Panc1 (cell line): ENCODE data around the gene INKA1. TPM values are rescaled to one million over a fixed set of nuclear protein-coding genes. Genes with fewer than 3 reads are reported as not detected.

Experiments
- ATAC-seq: fragments of 200-7000 bp; cut with Tn5 transposase; 2 replicates; pipeline ENCODE4 v1.9.1; 2020; ENCODE audit warnings: mild to moderate bottlenecking, moderate library complexity
- BruUV-seq: library from RNA; stranded (reverse); fragments of 400-500 nt; replicated peaks from 2 replicates; lab custom pipeline; 2021; lab: Mats Ljungman, UMichigan
- CTCF ChIA-PET: fragments of 300-600 bp; sonication (Branson Sonifier 250); formaldehyde crosslinking; loops from one replicate; lab custom pipeline; 2022; ENCODE audit warnings: antibody characterized with exemption; lab: Charles Lee
- POLR2A ChIA-PET: fragments of 300-600 bp; sonication (Branson Sonifier 250); formaldehyde crosslinking; loops from one replicate; lab custom pipeline; 2022; ENCODE audit warnings: antibody characterized with exemption; lab: Charles Lee
- DNase-seq: peaks from one replicate; pipeline ENCODE4 v3.0.0-alpha.2; 2010; ENCODE audit warnings: low read depth, low spot score
- H3K27ac ChIP-seq: 2 replicates; pipeline ENCODE4 v1.5.1; 2011; ENCODE audit warnings: mild to moderate bottlenecking, low read length, inconsistent platforms
- H3K27me3 ChIP-seq: fragments of 200-500 bp; sonication (Bioruptor generic); 2 replicates; pipeline ENCODE4 v1.6.0; 2014; ENCODE audit warnings: low read length, inconsistent platforms; ENCODE audit not compliant: control insufficient read depth, insufficient read depth
- H3K36me3 ChIP-seq: fragments of 200-500 bp; sonication (Bioruptor generic); 2 replicates; pipeline ENCODE4 v1.5.1; 2014; ENCODE audit warnings: inconsistent platforms, mild to moderate bottlenecking, low read length, moderate library complexity; ENCODE audit not compliant: control insufficient read depth, insufficient read depth
- H3K4me1 ChIP-seq: 2 replicates; pipeline ENCODE4 v1.5.1; 2011; ENCODE audit warnings: inconsistent platforms, mild to moderate bottlenecking, low read length, moderate library complexity; ENCODE audit not compliant: control insufficient read depth, insufficient read depth
- H3K4me3 ChIP-seq, 2 experiments: 2 replicates each; pipeline ENCODE4 v1.5.1; 2011 to 2012; ENCODE audit warnings: low read depth in 2 of 2, low read length in 2 of 2, mild to moderate bottlenecking in 2 of 2, inconsistent platforms in 1 of 2, moderate library complexity in 1 of 2
- H3K9me3 ChIP-seq: fragments of 200-500 bp; sonication (Bioruptor generic); 2 replicates; pipeline ENCODE4 v1.5.1; 2014; ENCODE audit warnings: low read depth, mild to moderate bottlenecking, inconsistent platforms, low read length, moderate library complexity; ENCODE audit not compliant: control insufficient read depth, insufficient read depth
- POLR2AphosphoS5 ChIP-seq: IDR thresholded peaks from 2 replicates; pipeline ENCODE4 v1.6.1; 2012; ENCODE audit warnings: mild to moderate bottlenecking, low read depth, low read length, moderate library complexity
- SIN3A ChIP-seq: IDR thresholded peaks from 2 replicates; pipeline ENCODE4 v1.6.1; 2012; ENCODE audit warnings: low read depth, mild to moderate bottlenecking, low read length, moderate library complexity, borderline replicate concordance; ENCODE audit not compliant: insufficient read depth
- TCF7L2 ChIP-seq: IDR thresholded peaks from 2 replicates; pipeline ENCODE4 v1.6.1; 2011; ENCODE audit warnings: mild to moderate bottlenecking, low read depth, low read length, inconsistent platforms
- in situ Hi-C: cut with HindIII; loops from 2 replicates; pipeline ENCODE4 v1.10.0; 2016; ENCODE audit warnings: low sequenced_read_pairs, low pct_unique_long_range_greater_than_20kb
- intact Hi-C: fragments of 100-400 bp; cut with micrococcal nuclease; formaldehyde crosslinking; loops from one replicate; pipeline ENCODE4 v1.10.0; 2022; ENCODE audit not compliant: unreplicated experiment
- total RNA-seq: library from RNA; stranded (reverse); gene quantifications from one replicate; pipeline ENCODE4 v1.2.1, GENCODE V29; 2021; ENCODE audit not compliant: unreplicated experiment
- TF ChIP-seq, protein P1 (sequence below): fragments of 450-650 bp; IDR thresholded peaks from 2 replicates; pipeline ENCODE4 v1.5.1; 2017; ENCODE audit warnings: mild to moderate bottlenecking
- TF ChIP-seq, protein P2 (sequence below), 2 experiments: IDR thresholded peaks; 2 replicates each; pipeline ENCODE4 v1.6.1; 2011 to 2012; ENCODE audit warnings: low read depth in 2 of 2, control low read depth in 1 of 2, low read length in 1 of 2, mild to moderate bottlenecking in 1 of 2, moderate library complexity in 1 of 2; ENCODE audit not compliant: insufficient read depth in 1 of 2

INKA1 gene
- total RNA-seq, 1 experiment from 2014 or later = 2.2 TPM

DNA sequence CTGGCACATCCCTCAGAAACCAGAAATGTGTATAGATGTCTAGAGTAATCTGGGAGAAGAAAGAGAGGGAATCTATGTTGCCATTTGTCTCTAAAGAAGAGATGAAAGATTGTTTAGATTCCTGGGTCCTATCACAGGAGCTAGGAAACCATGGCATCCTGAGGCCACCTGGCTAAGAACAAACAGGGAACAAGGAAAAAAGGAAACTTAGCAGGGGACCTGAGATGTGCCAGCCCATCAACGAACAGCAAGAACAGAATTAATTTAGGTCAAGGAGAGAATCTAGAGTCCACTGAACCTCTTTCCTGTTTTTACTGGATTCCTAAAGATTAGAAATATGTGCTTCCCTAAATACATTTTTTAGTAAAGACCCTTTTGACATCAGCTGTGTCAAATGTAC lies 47.0 kb upstream of the INKA1 start:
- H3K27me3 ChIP-seq = no peaks in the 10 kb centered on the region
- intact Hi-C loops (no loop called here), in situ Hi-C loops (no loop called here)
- ChIA-PET CTCF (no interaction called here), POLR2A (no interaction called here)
- no peak overlapping the region for H3K27ac ChIP-seq
- TF ChIP-seq TCF7L2 (no peak), SIN3A (no peak), POLR2AphosphoS5 (no peak)
- TF ChIP-seq, protein P1, sequence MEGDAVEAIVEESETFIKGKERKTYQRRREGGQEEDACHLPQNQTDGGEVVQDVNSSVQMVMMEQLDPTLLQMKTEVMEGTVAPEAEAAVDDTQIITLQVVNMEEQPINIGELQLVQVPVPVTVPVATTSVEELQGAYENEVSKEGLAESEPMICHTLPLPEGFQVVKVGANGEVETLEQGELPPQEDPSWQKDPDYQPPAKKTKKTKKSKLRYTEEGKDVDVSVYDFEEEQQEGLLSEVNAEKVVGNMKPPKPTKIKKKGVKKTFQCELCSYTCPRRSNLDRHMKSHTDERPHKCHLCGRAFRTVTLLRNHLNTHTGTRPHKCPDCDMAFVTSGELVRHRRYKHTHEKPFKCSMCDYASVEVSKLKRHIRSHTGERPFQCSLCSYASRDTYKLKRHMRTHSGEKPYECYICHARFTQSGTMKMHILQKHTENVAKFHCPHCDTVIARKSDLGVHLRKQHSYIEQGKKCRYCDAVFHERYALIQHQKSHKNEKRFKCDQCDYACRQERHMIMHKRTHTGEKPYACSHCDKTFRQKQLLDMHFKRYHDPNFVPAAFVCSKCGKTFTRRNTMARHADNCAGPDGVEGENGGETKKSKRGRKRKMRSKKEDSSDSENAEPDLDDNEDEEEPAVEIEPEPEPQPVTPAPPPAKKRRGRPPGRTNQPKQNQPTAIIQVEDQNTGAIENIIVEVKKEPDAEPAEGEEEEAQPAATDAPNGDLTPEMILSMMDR = no peak
- TF ChIP-seq, protein P2, sequence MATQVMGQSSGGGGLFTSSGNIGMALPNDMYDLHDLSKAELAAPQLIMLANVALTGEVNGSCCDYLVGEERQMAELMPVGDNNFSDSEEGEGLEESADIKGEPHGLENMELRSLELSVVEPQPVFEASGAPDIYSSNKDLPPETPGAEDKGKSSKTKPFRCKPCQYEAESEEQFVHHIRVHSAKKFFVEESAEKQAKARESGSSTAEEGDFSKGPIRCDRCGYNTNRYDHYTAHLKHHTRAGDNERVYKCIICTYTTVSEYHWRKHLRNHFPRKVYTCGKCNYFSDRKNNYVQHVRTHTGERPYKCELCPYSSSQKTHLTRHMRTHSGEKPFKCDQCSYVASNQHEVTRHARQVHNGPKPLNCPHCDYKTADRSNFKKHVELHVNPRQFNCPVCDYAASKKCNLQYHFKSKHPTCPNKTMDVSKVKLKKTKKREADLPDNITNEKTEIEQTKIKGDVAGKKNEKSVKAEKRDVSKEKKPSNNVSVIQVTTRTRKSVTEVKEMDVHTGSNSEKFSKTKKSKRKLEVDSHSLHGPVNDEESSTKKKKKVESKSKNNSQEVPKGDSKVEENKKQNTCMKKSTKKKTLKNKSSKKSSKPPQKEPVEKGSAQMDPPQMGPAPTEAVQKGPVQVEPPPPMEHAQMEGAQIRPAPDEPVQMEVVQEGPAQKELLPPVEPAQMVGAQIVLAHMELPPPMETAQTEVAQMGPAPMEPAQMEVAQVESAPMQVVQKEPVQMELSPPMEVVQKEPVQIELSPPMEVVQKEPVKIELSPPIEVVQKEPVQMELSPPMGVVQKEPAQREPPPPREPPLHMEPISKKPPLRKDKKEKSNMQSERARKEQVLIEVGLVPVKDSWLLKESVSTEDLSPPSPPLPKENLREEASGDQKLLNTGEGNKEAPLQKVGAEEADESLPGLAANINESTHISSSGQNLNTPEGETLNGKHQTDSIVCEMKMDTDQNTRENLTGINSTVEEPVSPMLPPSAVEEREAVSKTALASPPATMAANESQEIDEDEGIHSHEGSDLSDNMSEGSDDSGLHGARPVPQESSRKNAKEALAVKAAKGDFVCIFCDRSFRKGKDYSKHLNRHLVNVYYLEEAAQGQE (IDR thresholded peaks at IDR 0.05; ENCODE audit: insufficient read depth in 1 of 2, low read depth in 2 of 2, low read length in 1 of 2) = no peak
- no peak overlapping the region for H3K4me3 ChIP-seq
- DNase-seq (no peak), ATAC-seq (no peak)
- H3K9me3 ChIP-seq = no peaks in the 10 kb centered on the region
- no TSS peak for BruUV-seq
- H3K4me1 ChIP-seq = no peaks in the 10 kb centered on the region
- H3K36me3 ChIP-seq = no peaks in the 10 kb centered on the region

DNA sequence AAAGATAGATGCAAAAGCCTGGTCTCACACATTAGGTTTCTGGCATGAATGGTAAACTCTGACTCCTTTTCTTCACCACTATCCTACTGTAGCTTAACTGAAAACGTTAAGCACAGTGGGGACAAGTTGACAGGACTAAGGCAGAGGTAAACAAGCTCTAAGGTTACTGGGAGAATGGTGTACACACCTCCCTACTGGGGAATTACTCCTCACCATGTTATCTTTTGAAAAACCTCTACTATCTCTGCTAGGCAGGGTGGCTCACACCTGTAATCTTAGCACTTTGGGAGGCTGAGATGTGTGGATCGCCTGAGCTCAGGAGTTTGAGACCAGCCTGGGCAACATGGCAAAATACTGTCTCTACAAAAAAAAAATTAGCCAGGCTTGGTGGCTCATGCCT lies 45.9 kb upstream of the INKA1 start:
- Histone ChIP-seq H3K27ac (no peak overlapping the region), H3K27me3 (no peaks in the 10 kb centered on the region), H3K4me1 (no peaks in the 10 kb centered on the region), H3K9me3 (no peaks in the 10 kb centered on the region), H3K36me3 (no peaks in the 10 kb centered on the region), H3K4me3 (no peak overlapping the region)
- BruUV-seq = no TSS peak
- in situ Hi-C loops (no loop called here), intact Hi-C loops (no loop called here)
- DNase-seq (no peak), ATAC-seq (0 out of 2 replicates have a peak, but pooled peaks have one; percentile 26)
- TF ChIP-seq, protein P2 (IDR thresholded peaks at IDR 0.05; ENCODE audit: insufficient read depth in 1 of 2, low read depth in 2 of 2, low read length in 1 of 2) = no peak
- TF ChIP-seq POLR2AphosphoS5 = no peak
- TF ChIP-seq, protein P1 = no peak
- no peak for TF ChIP-seq TCF7L2
- no peak for TF ChIP-seq SIN3A
- POLR2A ChIA-PET = interaction anchor here (0.5 to 0.6 kb wide), 2 partner anchors 23 to 123 kb away, joined by 5 to 9 read pairs; no protein-coding TSS in a partner anchor
- CTCF ChIA-PET = no interaction called here
